SU-DHL-6 (cell line): Measurements from ENCODE around the gene FMO5.

Experiments used
- EZH2phosphoT487 ChIP-seq: fragments of 200-600 bp; sonication (generic), shearing (Covaris generic); conservative IDR thresholded peaks from 2 replicates; pipeline ENCODE4 v1.6.1; 2018; ENCODE audit warnings: mild to moderate bottlenecking, antibody characterized with exemption, low read length, moderate library complexity, mixed read lengths
- TF ChIP-seq, protein P1 (sequence below): fragments of 200-600 bp; sonication (generic); IDR thresholded peaks from one replicate; pipeline ENCODE4 v1.5.1; 2017; ENCODE audit warnings: antibody characterized with exemption, mild to moderate bottlenecking, low read length, moderate library complexity; ENCODE audit not compliant: insufficient read depth, poor library complexity, severe bottlenecking

DNA sequence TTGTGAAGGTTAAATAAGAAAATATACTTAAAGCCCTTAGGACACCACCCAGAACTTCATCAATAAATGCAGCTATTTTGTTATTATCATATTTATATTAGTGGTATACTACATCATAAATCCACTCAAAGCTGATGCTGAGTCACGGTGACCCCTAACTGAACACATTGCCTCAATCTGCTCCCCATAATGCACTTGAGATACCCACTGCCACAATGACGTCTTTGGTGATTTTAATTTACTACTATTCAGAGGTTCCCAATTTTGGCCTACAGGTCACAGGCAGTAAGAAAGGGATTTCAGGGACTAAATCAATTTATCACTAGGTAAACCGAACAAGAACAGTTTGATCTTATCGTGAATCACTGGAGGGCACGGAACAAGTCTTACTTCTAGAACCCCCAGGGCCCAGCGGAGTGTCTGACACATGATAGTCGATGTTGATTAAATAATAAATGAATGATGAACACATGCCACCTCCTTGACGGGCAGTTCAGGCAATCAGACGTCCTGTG is 16.9 kb upstream of the FMO5 start:
- TF ChIP-seq, protein P1, sequence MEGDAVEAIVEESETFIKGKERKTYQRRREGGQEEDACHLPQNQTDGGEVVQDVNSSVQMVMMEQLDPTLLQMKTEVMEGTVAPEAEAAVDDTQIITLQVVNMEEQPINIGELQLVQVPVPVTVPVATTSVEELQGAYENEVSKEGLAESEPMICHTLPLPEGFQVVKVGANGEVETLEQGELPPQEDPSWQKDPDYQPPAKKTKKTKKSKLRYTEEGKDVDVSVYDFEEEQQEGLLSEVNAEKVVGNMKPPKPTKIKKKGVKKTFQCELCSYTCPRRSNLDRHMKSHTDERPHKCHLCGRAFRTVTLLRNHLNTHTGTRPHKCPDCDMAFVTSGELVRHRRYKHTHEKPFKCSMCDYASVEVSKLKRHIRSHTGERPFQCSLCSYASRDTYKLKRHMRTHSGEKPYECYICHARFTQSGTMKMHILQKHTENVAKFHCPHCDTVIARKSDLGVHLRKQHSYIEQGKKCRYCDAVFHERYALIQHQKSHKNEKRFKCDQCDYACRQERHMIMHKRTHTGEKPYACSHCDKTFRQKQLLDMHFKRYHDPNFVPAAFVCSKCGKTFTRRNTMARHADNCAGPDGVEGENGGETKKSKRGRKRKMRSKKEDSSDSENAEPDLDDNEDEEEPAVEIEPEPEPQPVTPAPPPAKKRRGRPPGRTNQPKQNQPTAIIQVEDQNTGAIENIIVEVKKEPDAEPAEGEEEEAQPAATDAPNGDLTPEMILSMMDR, result no peak
- TF ChIP-seq EZH2phosphoT487, result no peak
